H9 (cell line): Measurements from ENCODE around the gene RDH11. TPM values are rescaled to one million over a fixed set of nuclear protein-coding genes. Genes with fewer than 3 reads are reported as not detected.

Experiments used
- DNase-seq: peaks from one replicate; pipeline ENCODE4 v3.0.0-alpha.2; 2017
- H2AFZ ChIP-seq: one replicate; pipeline ENCODE4 v1.6.1; 2013; ENCODE audit warnings: mild to moderate bottlenecking, low read length, control low read depth, moderate library complexity
- H2AK5ac ChIP-seq: 2 replicates; pipeline ENCODE4 v1.6.1; 2013; ENCODE audit warnings: low read length, control low read depth, mixed read lengths; ENCODE audit not compliant: insufficient read length
- H2BK120ac ChIP-seq: one replicate; pipeline ENCODE4 v1.6.1; 2013; ENCODE audit warnings: low read depth, mild to moderate bottlenecking, low read length, control low read depth, inconsistent platforms; ENCODE audit not compliant: poor library complexity, severe bottlenecking
- H2BK12ac ChIP-seq: 2 replicates; pipeline ENCODE4 v1.6.1; 2013; ENCODE audit warnings: low read length, control low read depth, mixed read lengths, low read depth; ENCODE audit not compliant: insufficient read length
- H2BK15ac ChIP-seq: 2 replicates; pipeline ENCODE4 v1.6.1; 2013; ENCODE audit warnings: low read depth, low read length, control low read depth
- H2BK20ac ChIP-seq: one replicate; pipeline ENCODE4 v1.6.1; 2013; ENCODE audit warnings: low read depth, mild to moderate bottlenecking, low read length, control low read depth, inconsistent platforms; ENCODE audit not compliant: poor library complexity, severe bottlenecking
- H2BK5ac ChIP-seq: 2 replicates; pipeline ENCODE4 v1.6.1; 2013; ENCODE audit warnings: low read length, control low read depth, mixed read lengths; ENCODE audit not compliant: insufficient read length
- H3K14ac ChIP-seq: 2 replicates; pipeline ENCODE4 v1.6.1; 2013; ENCODE audit warnings: low read length, control low read depth; ENCODE audit not compliant: insufficient read depth
- H3K18ac ChIP-seq: 2 replicates; pipeline ENCODE4 v1.6.1; 2013; ENCODE audit warnings: low read depth, mild to moderate bottlenecking, mixed read lengths, low read length, control low read depth; ENCODE audit not compliant: insufficient read length
- H3K23ac ChIP-seq: 2 replicates; pipeline ENCODE4 v1.6.1; 2013; ENCODE audit warnings: low read length, control low read depth, mixed read lengths, low read depth; ENCODE audit not compliant: insufficient read length
- H3K23me2 ChIP-seq: 2 replicates; pipeline ENCODE4 v1.6.1; 2013; ENCODE audit warnings: low read depth, mild to moderate bottlenecking, mixed read lengths, low read length, control low read depth; ENCODE audit not compliant: insufficient read length, poor library complexity, severe bottlenecking
- H3K27ac ChIP-seq: 2 replicates; pipeline ENCODE4 v1.5.1; 2013; ENCODE audit warnings: low read length, control low read depth, mixed read lengths, low read depth; ENCODE audit not compliant: insufficient read length
- H3K27me3 ChIP-seq: 2 replicates; pipeline ENCODE4 v1.6.1; 2013; ENCODE audit warnings: low read length, control low read depth, inconsistent platforms; ENCODE audit not compliant: insufficient read depth
- H3K4ac ChIP-seq: 2 replicates; pipeline ENCODE4 v1.6.1; 2013; ENCODE audit warnings: low read depth, mild to moderate bottlenecking, control low read depth, inconsistent platforms, low read length, moderate library complexity
- H3K4me1 ChIP-seq: 2 replicates; pipeline ENCODE4 v1.6.1; 2013; ENCODE audit warnings: low read length, control low read depth, inconsistent platforms; ENCODE audit not compliant: insufficient read depth
- H3K4me2 ChIP-seq: 2 replicates; pipeline ENCODE4 v1.6.1; 2013; ENCODE audit warnings: low read length, control low read depth, mixed read lengths; ENCODE audit not compliant: insufficient read length, insufficient read depth
- H3K56ac ChIP-seq: 2 replicates; pipeline ENCODE4 v1.6.1; 2013; ENCODE audit warnings: low read depth, mild to moderate bottlenecking, mixed read lengths, low read length, control low read depth; ENCODE audit not compliant: insufficient read length
- H3K79me1 ChIP-seq: 2 replicates; pipeline ENCODE4 v1.6.1; 2013; ENCODE audit warnings: low read depth, mild to moderate bottlenecking, moderate library complexity, low read length, control low read depth, inconsistent platforms; ENCODE audit not compliant: insufficient read depth, poor library complexity, severe bottlenecking
- H3K79me2 ChIP-seq: 2 replicates; pipeline ENCODE4 v1.6.1; 2013; ENCODE audit warnings: low read length, control low read depth, inconsistent platforms; ENCODE audit not compliant: insufficient read depth
- H3K9ac ChIP-seq: 2 replicates; pipeline ENCODE4 v1.6.1; 2013; ENCODE audit warnings: low read length, control low read depth, mixed read lengths; ENCODE audit not compliant: insufficient read length; ENCODE audit errors: extremely low read depth
- H3K9me3 ChIP-seq: one replicate; pipeline ENCODE4 v1.6.1; 2013; ENCODE audit warnings: low read depth, low read length, inconsistent platforms; ENCODE audit not compliant: control insufficient read depth
- H3T11ph ChIP-seq: one replicate; pipeline ENCODE4 v1.6.1; 2013; ENCODE audit warnings: mild to moderate bottlenecking, low read length, control low read depth, inconsistent platforms
- H4K20me1 ChIP-seq: one replicate; pipeline ENCODE4 v1.6.1; 2013; ENCODE audit not compliant: control insufficient read depth, insufficient read length, insufficient read depth
- H4K5ac ChIP-seq: 2 replicates; pipeline ENCODE4 v1.6.1; 2013; ENCODE audit warnings: low read depth, mild to moderate bottlenecking, mixed read lengths, low read length, control low read depth; ENCODE audit not compliant: insufficient read length
- H4K8ac ChIP-seq: replicated peaks from 2 replicates; pipeline ENCODE4 v1.6.1; 2013; ENCODE audit warnings: low read length, control low read depth, mixed read lengths, low read depth; ENCODE audit not compliant: insufficient read length
- H4K91ac ChIP-seq: 2 replicates; pipeline ENCODE4 v1.6.1; 2013; ENCODE audit warnings: low read depth, mild to moderate bottlenecking, moderate library complexity, mixed read lengths, low read length, control low read depth; ENCODE audit not compliant: insufficient read length
- H3K27ac Mint-ChIP-seq, 3 experiments: 2 replicates in 2 of 3; 3 replicates in 1 of 3; pipeline ENCODE4 v1.8.0; 2020 to 2021; ENCODE audit warnings: mixed read lengths in 3 of 3, mild to moderate bottlenecking in 1 of 3, moderate library complexity in 1 of 3
- H3K27me3 Mint-ChIP-seq: 2 replicates; pipeline ENCODE4 v1.8.0; 2021; ENCODE audit warnings: low read depth, mild to moderate bottlenecking, moderate library complexity, mixed read lengths
- H3K36me3 Mint-ChIP-seq, 3 experiments: 2 replicates in 2 of 3; 3 replicates in 1 of 3; pipeline ENCODE4 v1.8.0; 2020 to 2021; ENCODE audit warnings: low read depth in 3 of 3, mixed read lengths in 3 of 3; ENCODE audit not compliant: insufficient read depth in 1 of 3
- H3K4me1 Mint-ChIP-seq, 2 experiments: 2 replicates each; pipeline ENCODE4 v1.8.0; 2020; ENCODE audit warnings: mixed read lengths in 2 of 2
- H3K4me3 Mint-ChIP-seq, 2 experiments: 2 replicates in 1 of 2; 3 replicates in 1 of 2; pipeline ENCODE4 v1.8.0; 2020 to 2021; ENCODE audit warnings: mild to moderate bottlenecking in 2 of 2, mixed read lengths in 2 of 2, moderate library complexity in 1 of 2
- H3K9me3 Mint-ChIP-seq, 2 experiments: 2 replicates in 1 of 2; 3 replicates in 1 of 2; pipeline ENCODE4 v1.8.0; 2020; ENCODE audit warnings: mild to moderate bottlenecking in 2 of 2, mixed read lengths in 2 of 2, moderate library complexity in 1 of 2
- CTCF ChIP-seq: fragments of 200-600 bp; sonication (generic); conservative IDR thresholded peaks from 3 replicates; pipeline ENCODE4 v1.8.0; 2021; ENCODE audit warnings: antibody characterized with exemption, mild to moderate bottlenecking
- WGBS: extraction: QIAGEN DNeasy Blood & Tissue Kit; methylation state at CpG from one replicate; pipeline ENCODE4 v1.1.7; 2013; ENCODE audit warnings: missing lambda C conversion rate, low lambda C conversion rate, mixed read lengths; ENCODE audit not compliant: insufficient read length; ENCODE audit errors: extremely low coverage; 5-methylcytosine and 5-hydroxymethylcytosine counted together
- total RNA-seq: library from RNA; stranded (reverse); gene quantifications from 2 replicates; pipeline ENCODE4 v1.2.1, GENCODE V29; 2021

The RDH11 gene
- total RNA-seq, 1 experiment from 2014 or later = 83.4 TPM

- no peak overlapping the region for H3K18ac ChIP-seq
- no peak overlapping the region for H3K14ac ChIP-seq
- TF ChIP-seq CTCF = no peak
- no peaks in the 10 kb centered on the region for H3K23me2 ChIP-seq
- H3K27ac Mint-ChIP-seq = 0 out of 7 replicates have a peak overlapping the region, but pooled peaks of 1 of the 3 experiments have one; percentile 58
- no peaks in the 10 kb centered on the region for H3K27me3 ChIP-seq
- H3K79me1 ChIP-seq = no peaks in the 10 kb centered on the region
- no peak overlapping the region for H4K8ac ChIP-seq
- no CpG with 5 or more reads among the region's 1 CpG for WGBS
- no peaks in the 10 kb centered on the region for H3K27me3 Mint-ChIP-seq
- H3K79me2 ChIP-seq = no peaks in the 10 kb centered on the region
- peaks cover 4 to 37% (median 30%) of the 10 kb centered on the region in 3 experiments; a peak in 6 of 7 replicates for H3K36me3 Mint-ChIP-seq
- no peak for DNase-seq
- H3K4me3 Mint-ChIP-seq = no peak overlapping the region
- no peak overlapping the region for H3T11ph ChIP-seq
- H2AFZ ChIP-seq = no peak overlapping the region
- H3K23ac ChIP-seq = no peak overlapping the region
- no peak overlapping the region for H2BK15ac ChIP-seq
- no peaks in the 10 kb centered on the region for H3K9me3 Mint-ChIP-seq
- H2BK120ac ChIP-seq = no peak overlapping the region
- no peak overlapping the region for H3K9ac ChIP-seq
- H3K4me1 Mint-ChIP-seq = no peaks in the 10 kb centered on the region
- no peak overlapping the region for H3K27ac ChIP-seq
- H2AK5ac ChIP-seq = no peak overlapping the region
- no peak overlapping the region for H2BK12ac ChIP-seq
- no peaks in the 10 kb centered on the region for H4K20me1 ChIP-seq
- H2BK5ac ChIP-seq = no peak overlapping the region
- no peaks in the 10 kb centered on the region for H3K9me3 ChIP-seq
- H3K4ac ChIP-seq = no peak overlapping the region
- no peak overlapping the region for H3K56ac ChIP-seq
- H3K4me1 ChIP-seq = no peaks in the 10 kb centered on the region
- H4K91ac ChIP-seq = no peak overlapping the region
- no peak overlapping the region for H3K4me2 ChIP-seq
- no peak overlapping the region for H4K5ac ChIP-seq
- no peak overlapping the region for H2BK20ac ChIP-seq
These were observed 51.9 kb downstream of the RDH11 start for GRCh38 chr14:67643713-67644112.
